ENCODE measurements around the gene AGTRAP.

AGTRAP gene

DNA sequence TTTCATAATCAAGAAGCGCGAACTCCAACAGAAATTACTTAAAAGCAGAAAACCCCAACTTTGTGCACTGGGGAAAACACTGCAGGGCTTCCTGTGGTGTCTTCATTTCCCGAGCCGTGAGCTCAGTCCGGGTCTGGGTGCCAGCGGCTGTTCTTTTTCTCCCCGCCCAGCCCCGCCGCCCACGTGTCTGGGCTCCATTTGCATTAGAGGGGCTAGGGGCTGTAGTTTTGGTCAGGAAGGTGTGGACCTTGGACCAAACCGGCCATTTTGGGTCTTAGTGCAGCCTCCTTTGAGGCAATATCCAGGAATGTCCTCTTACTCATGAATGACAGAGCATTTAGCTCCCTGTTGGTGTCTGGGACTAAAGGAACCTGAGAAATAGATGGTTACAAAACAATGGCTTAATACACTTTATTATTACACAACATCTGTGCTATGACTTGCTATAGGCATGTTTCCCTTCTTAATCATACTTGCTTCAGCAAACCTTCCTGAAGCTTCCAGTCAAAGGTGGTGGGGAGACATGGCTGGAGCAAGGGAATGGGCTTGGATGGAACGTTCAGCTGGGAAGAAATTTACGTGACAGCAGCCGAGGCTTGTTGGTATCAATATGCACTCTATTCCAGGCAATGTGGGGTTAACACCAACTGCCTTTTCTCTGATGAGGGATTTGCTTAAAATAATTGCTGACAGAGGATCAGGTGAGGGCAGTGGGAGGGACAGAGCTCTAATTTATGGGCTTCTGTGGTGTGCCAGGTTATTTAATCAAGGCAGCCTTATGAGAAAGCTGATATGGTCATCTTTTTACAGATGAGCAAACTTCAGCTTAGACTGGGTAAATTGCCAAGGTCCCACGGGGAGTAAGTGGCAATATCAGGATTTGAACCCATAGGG, 1.1 kb downstream of the AGTRAP start:
- peak; percentile 80 for DNase-seq

DNA sequence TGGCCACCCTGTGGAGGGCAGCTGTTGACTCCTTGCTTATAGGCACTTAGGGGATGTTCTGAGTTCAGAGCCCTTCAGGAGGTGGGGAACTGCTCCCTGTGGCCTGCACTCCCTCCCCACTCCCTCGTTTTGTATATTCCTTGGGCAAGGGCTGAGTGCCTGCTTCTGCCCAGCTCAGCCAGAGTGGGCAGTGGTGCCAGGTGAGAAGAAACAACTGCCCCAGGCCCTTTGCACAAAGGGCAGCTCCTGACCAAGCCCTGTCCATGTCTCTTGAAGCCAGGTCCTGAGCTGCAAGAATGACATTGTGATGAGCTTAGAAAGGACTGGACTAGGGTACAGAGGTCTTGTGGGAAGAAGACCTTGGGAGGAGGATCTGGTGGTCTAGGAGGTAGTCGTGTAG, 2.2 kb downstream of the AGTRAP start:
- no peak for DNase-seq

- no peak for DNase-seq
These were observed 2.8 kb downstream of the AGTRAP start for GRCh38 chr1:11738783-11739182.

GRCh38 chr1:11740258-11741192, 4.6 kb downstream of the AGTRAP start:
- DNase-seq: no peak

GRCh38 chr1:11741482-11741881, 5.5 kb downstream of the AGTRAP start:
- DNase-seq: no peak

- DNase-seq: no peak
These were observed 6.1 kb downstream of the AGTRAP start for GRCh38 chr1:11741919-11742558.

DNA sequence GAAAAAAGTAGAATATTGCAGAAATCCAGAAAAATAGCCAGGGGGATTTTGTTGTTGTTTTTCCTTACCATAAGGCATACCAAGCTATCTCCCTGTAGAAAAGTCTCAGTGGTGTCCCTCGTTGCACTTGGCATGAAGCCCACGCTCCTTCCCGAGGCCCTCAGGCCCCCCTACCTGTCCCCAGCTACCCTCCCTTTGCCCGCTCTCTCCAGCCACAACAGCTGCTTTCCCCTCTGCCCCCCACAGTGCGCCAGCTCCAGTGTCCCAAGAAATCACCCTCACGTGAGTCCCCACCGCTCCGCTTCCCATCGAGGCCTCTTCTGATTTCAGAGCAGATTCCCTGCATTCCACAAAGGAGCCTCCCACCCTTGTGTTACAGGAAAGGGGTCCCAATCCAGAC, 8.4 kb downstream of the AGTRAP start:
- no peak for DNase-seq

GRCh38 chr1:11746092-11746491, 10.2 kb downstream of the AGTRAP start:
- DNase-seq: no peak

DNA sequence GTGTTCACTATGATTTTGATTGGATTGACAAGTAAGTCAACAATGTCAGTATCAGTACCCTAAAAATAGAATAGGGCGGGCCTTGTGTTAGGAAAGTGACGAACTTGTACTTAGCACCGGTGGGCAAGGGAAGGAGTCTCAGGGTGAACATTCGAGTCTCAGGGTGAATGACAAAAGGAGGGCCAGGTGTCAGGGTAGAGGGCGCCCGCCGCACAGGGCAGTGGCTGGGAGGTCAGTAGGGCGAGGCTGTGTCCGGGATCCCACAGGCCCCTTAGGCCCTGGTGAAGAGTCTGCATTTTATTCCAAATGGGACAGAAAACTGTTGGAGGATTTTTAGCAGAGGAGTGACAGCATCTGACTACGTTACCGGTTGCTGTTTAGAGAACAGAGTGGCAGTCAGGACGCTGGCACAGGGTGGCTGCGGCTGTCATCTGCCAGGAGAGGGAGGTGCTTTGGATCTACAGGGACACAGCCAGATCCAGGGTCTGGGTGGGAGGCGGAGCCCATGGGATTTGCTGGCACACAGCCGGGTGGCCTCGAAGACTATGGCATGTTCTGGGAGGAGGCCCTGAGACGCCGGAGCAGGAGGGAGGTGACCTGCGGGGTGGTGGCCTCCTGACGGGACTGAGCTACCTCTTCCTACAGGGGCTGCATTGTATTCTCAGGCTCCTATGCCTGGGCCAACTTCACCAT, 11.0 kb downstream of the AGTRAP start:
- no peak for DNase-seq

- DNase-seq: no peak
These were observed 12.6 kb downstream of the AGTRAP start for GRCh38 chr1:11748294-11749202.

DNA sequence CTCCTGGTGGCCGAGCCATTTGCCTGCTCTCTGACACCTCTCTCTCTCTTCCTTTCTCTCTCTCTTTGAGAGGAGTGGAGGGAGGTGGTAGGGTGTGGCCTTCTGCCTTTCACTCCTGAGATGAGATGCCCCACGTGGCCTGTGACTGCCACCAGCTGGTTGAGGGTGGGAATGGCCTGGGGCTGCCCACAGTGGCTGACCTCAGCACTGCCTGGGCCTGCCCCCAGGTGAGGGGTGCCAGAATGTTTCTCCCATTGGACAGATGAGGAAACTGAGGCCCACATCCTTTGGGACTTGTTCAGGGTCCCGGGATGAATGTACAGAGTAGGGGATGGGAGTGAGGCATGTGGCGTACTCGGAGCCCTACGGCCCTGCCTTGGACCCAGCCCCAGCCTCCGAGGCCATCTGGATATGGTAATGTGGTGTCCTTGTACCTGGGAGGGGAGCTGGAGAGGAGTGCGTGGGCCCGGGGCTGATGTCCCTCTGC, 13.3 kb downstream of the AGTRAP start:
- no peak for DNase-seq

DNA sequence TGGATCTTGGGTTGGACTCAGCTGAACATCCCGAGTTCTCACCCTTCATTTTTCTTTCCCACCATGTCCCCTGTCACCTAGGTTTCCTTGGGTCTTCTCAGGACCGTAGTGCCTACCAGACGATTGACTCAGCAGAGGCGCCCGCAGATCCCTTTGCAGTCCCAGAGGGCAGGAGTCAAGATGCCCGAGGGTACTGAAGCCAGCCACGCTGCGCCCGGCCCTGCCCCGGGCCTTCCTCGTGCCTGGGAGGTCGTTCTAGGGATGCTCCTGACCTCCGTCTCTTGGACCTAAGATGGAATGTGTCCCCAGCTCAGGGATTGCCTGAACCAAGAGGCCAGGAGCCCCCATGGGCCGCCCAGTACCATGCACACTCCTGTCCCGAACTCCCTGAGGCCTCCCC, 14.1 kb downstream of the AGTRAP start:
- DNase-seq: no peak

GRCh38 chr1:11751087-11751486, 15.2 kb downstream of the AGTRAP start:
- DNase-seq: no peak

GRCh38 chr1:11752359-11753088, 16.6 kb downstream of the AGTRAP start:
- DNase-seq: no peak

- DNase-seq: no peak
These were observed 17.7 kb downstream of the AGTRAP start for GRCh38 chr1:11753555-11754208.

DNA sequence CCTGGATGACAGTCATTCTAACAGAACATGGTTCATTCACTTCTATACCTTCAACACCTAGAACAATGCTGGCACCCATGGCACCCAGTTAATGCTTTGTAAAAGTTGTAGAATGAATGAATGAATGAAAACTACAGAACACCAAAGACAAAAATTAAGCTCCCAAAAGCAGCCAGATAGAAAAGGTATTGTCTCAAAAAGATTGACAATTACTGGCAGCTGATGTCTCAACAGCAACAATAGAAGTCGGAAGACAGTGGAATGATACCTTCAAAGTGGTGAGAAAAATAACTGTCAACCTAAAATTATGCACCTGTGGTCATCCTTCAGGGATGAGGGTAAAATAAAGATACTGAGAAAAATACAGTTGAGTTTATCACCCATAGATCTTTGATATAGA, 21.1 kb downstream of the AGTRAP start:
- DNase-seq: no peak

GRCh38 chr1:11759791-11760190, 23.9 kb downstream of the AGTRAP start:
- no peak for DNase-seq

DNA sequence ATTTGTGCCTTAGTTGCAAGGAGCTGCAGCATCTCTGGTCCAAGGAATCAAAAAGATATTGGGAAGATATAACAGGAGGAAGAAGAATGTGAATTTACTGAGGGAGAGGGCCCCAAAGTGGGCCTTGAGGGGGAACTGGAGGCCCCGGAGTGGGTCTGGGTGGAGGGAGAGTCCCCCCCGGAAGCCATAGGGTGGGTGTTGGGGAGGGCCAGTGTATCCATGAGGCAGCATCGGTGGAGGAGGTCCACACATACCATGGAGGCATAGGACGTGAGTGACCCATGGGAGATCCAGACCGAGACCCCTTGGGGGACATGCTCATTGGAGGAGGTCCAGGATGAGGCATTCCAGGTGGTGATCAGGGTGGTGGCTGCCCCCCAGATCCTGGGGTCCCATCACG, 25.3 kb downstream of the AGTRAP start:
- DNase-seq: no peak

DNA sequence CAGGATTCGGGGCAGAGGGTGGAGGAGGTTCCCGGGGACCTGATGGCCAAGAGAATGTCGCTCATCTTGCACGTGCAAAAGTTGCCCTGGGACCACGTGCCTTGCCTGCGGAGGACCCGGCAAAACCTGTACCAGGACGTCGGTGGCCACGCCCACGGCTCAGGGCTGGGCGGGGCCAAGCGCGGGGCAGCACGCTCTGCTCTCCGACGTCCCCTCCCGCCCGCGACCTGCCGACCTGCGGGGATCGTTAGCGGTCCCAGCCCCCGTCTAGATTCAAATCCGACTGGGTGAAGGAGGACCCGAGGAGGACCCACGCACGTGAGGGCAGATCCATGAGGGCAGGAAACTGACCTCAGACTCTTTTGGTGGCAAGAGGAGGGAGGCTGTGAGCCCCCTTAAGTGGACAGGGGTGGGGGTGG, 26.1 kb downstream of the AGTRAP start, which contains the start of gene C1orf167:
Gene C1orf167 (plus strand): TSS at position 206 of the 419 bp plus-strand sequence. CDS start 2,208 bp downstream, outside the sequence.
- no peak for DNase-seq

DNA sequence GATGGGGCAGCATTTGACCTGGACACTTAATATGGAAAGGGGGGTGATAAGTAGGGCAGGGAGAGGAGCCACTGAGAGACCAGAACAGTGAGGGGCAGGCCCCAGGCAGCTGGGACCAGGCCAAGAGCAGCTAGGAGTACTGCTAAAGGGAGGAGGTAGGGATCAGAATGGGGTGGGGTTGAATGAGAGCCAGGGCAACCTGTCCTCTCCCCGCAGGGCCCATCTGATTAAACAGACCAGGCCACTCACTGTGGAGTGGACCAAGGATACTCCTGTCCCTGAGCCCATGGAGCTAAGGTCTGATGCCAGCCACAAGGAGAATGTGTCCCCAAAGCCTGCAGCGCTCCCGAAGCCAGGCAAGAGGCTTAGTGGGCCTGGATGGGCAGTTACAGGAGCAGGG, 28.2 kb downstream of the AGTRAP start:
- no peak for DNase-seq

Data from NCI-H526 treated with DMSO at 0.1 percent for 48 hours (cell line).